Measurements from ENCODE around the gene ARHGEF1. TPM values are rescaled to one million over a fixed set of nuclear protein-coding genes. Genes with fewer than 3 reads are reported as not detected.

ARHGEF1 gene
- total RNA-seq, 1 donor from 2014 or later, result 70.5 TPM

DNA sequence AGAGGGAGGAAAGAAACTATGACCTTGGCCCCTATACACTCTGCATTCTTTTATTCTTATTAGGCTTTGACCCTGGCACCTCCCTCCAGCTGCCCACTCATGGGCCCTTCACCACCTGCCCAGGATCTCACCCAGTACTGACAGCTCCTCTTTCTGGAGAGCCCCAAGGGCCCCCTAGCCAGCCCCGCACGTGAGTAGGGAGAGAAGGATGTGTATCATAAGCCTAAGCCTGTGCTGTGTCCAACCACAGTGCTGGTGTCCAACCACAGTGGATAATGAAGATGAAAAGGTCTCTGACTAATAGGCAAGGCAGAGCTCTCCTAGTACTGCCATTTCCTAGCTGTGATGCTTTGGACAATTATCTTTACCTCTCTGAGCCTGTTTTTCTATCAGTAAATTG lies 33.9 kb upstream of the ARHGEF1 start:
- DNase-seq (ENCODE audit: low spot score), result peak; percentile 37
- no peak overlapping the region for H3K4me3 Mint-ChIP-seq (ENCODE audit: unreplicated experiment)
- H3K36me3 Mint-ChIP-seq (ENCODE audit: low read depth), result no peaks in the 10 kb centered on the region
- H3K4me1 Mint-ChIP-seq (ENCODE audit: low read depth), result no peaks in the 10 kb centered on the region
- H3K27me3 Mint-ChIP-seq (ENCODE audit: low read depth), result peaks cover 44% of the 10 kb centered on the region
- H3K9me3 Mint-ChIP-seq (ENCODE audit: low read depth), result peaks cover 3% of the 10 kb centered on the region
- H3K27ac Mint-ChIP-seq (ENCODE audit: unreplicated experiment), result no peak overlapping the region
- TF ChIP-seq, protein P1, sequence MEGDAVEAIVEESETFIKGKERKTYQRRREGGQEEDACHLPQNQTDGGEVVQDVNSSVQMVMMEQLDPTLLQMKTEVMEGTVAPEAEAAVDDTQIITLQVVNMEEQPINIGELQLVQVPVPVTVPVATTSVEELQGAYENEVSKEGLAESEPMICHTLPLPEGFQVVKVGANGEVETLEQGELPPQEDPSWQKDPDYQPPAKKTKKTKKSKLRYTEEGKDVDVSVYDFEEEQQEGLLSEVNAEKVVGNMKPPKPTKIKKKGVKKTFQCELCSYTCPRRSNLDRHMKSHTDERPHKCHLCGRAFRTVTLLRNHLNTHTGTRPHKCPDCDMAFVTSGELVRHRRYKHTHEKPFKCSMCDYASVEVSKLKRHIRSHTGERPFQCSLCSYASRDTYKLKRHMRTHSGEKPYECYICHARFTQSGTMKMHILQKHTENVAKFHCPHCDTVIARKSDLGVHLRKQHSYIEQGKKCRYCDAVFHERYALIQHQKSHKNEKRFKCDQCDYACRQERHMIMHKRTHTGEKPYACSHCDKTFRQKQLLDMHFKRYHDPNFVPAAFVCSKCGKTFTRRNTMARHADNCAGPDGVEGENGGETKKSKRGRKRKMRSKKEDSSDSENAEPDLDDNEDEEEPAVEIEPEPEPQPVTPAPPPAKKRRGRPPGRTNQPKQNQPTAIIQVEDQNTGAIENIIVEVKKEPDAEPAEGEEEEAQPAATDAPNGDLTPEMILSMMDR (IDR thresholded peaks at IDR 0.05), result no peak

DNA sequence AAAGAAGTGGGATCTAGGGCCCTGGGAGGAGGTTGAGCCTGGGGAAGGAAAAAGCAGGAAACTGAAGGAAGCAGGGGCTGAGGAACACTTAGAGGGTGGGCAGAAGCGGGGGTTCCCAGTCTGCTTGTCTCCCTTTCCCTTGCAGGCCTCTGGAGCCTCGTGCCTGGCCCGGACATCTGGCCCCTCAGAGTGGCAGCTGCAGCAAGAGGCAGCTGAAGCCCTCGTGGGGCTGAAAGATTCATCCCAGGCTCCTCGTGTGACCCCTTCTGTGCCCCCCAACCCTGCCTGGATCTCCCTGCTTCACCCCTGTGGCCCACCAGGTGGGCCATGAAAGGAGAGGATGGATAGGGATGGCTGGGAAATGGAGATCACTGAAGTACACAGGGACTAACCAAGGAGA lies 32.6 kb upstream of the ARHGEF1 start:
- Mint-ChIP-seq H3K4me3 (ENCODE audit: unreplicated experiment) (no peak overlapping the region), H3K9me3 (ENCODE audit: low read depth) (no peaks in the 10 kb centered on the region), H3K36me3 (ENCODE audit: low read depth) (no peaks in the 10 kb centered on the region), H3K4me1 (ENCODE audit: low read depth) (no peaks in the 10 kb centered on the region), H3K27ac (ENCODE audit: unreplicated experiment) (no peak overlapping the region), H3K27me3 (ENCODE audit: low read depth) (peaks cover 54% of the 10 kb centered on the region)
- peak; percentile 62 for DNase-seq (ENCODE audit: low spot score)
- TF ChIP-seq, protein P1 (IDR thresholded peaks at IDR 0.05), result no peak

DNA sequence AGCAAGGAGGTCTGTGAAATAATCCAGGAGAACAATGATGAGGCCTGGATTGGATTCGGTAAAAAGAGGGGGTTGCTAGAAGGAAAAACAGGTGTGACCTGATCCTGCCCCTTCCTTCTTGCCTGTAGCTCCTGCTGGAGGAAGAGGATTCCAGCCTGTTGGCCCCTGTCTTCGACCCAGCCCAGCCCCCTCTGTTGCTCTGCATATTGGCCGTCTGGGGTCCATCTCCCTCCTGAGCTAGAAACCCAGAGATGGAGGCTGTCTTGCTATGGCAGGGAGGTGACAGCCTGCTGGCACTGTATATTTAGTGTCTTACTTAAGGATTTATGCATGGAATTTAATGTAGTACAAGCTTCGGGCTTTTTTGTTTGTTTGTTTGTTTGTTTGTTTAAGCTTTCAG lies 31.5 kb upstream of the ARHGEF1 start:
- no peak overlapping the region for H3K4me3 Mint-ChIP-seq (ENCODE audit: unreplicated experiment)
- no peaks in the 10 kb centered on the region for H3K4me1 Mint-ChIP-seq (ENCODE audit: low read depth)
- TF ChIP-seq, protein P1 (IDR thresholded peaks at IDR 0.05), result no peak
- H3K27ac Mint-ChIP-seq (ENCODE audit: unreplicated experiment), result no peak overlapping the region
- peaks cover 58% of the 10 kb centered on the region for H3K27me3 Mint-ChIP-seq (ENCODE audit: low read depth)
- H3K36me3 Mint-ChIP-seq (ENCODE audit: low read depth), result no peaks in the 10 kb centered on the region
- H3K9me3 Mint-ChIP-seq (ENCODE audit: low read depth), result no peaks in the 10 kb centered on the region
- DNase-seq (ENCODE audit: low spot score), result peak; percentile 17

DNA sequence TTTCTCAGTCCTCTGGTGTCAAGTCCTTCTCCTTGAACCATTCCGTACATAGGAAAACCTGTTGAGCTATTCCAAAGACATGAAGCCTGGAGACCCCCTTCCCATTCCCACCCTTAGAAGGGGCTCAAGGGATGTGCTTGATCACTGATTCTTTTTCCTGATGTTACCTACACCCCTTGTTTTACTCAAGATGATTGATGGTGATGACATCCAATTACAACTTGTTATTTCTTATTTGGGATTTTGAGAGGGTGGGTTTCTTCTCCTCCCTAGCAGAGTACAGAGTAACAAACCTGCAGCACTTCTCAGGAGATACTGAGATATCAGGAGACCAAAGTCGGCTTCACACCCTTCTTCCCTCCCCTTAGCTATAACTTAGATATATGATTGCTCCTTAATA lies 29.6 kb upstream of the ARHGEF1 start:
- Mint-ChIP-seq H3K4me3 (ENCODE audit: unreplicated experiment) (no peak overlapping the region), H3K36me3 (ENCODE audit: low read depth) (no peaks in the 10 kb centered on the region), H3K27me3 (ENCODE audit: low read depth) (peaks cover 58% of the 10 kb centered on the region), H3K4me1 (ENCODE audit: low read depth) (no peaks in the 10 kb centered on the region), H3K27ac (ENCODE audit: unreplicated experiment) (no peak overlapping the region), H3K9me3 (ENCODE audit: low read depth) (no peaks in the 10 kb centered on the region)
- no peak for DNase-seq (ENCODE audit: low spot score)
- TF ChIP-seq, protein P1 (IDR thresholded peaks at IDR 0.05), result no peak

DNA sequence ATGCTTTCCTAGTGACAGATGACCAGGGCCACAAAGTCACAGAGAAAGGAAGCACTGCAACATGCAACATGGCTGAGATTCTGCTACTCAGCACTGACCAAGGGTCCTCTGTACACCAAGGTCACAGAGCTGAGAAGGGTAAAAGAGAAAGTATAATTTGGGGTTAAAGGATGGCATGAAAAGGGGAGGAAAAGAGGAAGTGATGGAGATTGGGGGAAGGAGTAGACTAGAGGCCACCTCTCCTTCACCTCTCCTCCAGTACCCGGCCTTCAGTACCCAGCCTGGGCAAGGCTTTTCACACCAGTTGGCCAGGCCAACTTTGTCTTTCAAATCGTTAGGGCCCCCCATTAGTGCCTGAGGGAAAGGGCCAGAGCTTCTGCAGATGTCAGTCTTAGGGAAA lies 29.2 kb upstream of the ARHGEF1 start:
- TF ChIP-seq, protein P1 (IDR thresholded peaks at IDR 0.05), result no peak
- peak; percentile 30 for DNase-seq (ENCODE audit: low spot score)
- H3K36me3 Mint-ChIP-seq (ENCODE audit: low read depth), result no peaks in the 10 kb centered on the region
- peaks cover 54% of the 10 kb centered on the region for H3K27me3 Mint-ChIP-seq (ENCODE audit: low read depth)
- H3K4me3 Mint-ChIP-seq (ENCODE audit: unreplicated experiment), result no peak overlapping the region
- no peaks in the 10 kb centered on the region for H3K4me1 Mint-ChIP-seq (ENCODE audit: low read depth)
- no peaks in the 10 kb centered on the region for H3K9me3 Mint-ChIP-seq (ENCODE audit: low read depth)
- H3K27ac Mint-ChIP-seq (ENCODE audit: unreplicated experiment), result no peak overlapping the region
